Neural progenitor cell (in vitro differentiated cells): ENCODE results near the gene CRTC3. TPM values are rescaled to one million over a fixed set of nuclear protein-coding genes. Genes with fewer than 3 reads are reported as not detected.

ENCODE experiments used
- DNase-seq: peaks from one replicate; pipeline ENCODE4 v3.0.0-alpha.2; 2016; ENCODE audit warnings: low spot score
- H2AFZ ChIP-seq: fragments of 200-600 bp; sonication (generic); replicated peaks from 2 replicates; pipeline ENCODE4 v1.6.1; 2016; ENCODE audit warnings: antibody characterized with exemption
- H3F3A ChIP-seq: fragments of 200-600 bp; sonication (generic); 2 replicates; pipeline ENCODE4 v1.6.1; 2016; ENCODE audit warnings: antibody characterized with exemption, low read depth
- H3K27ac ChIP-seq: fragments of 200-600 bp; sonication (generic); 2 replicates; pipeline ENCODE4 v1.5.1; 2016; ENCODE audit warnings: mild to moderate bottlenecking
- H3K27me3 ChIP-seq: fragments of 200-600 bp; sonication (generic); 2 replicates; pipeline ENCODE4 v1.6.1; 2016; ENCODE audit warnings: mild to moderate bottlenecking, moderate library complexity
- H3K36me3 ChIP-seq: fragments of 200-600 bp; sonication (generic); 2 replicates; pipeline ENCODE4 v1.5.1; 2016
- H3K4me1 ChIP-seq: fragments of 200-600 bp; sonication (generic); 2 replicates; pipeline ENCODE4 v1.6.1; 2016; ENCODE audit warnings: mixed run types
- H3K4me2 ChIP-seq: fragments of 200-600 bp; sonication (generic); 2 replicates; pipeline ENCODE4 v1.6.1; 2016
- H3K4me3 ChIP-seq: fragments of 200-600 bp; sonication (generic); 2 replicates; pipeline ENCODE4 v1.5.1; 2016
- H3K79me2 ChIP-seq: fragments of 200-600 bp; sonication (generic); 2 replicates; pipeline ENCODE4 v1.6.1; 2016; ENCODE audit warnings: low read depth
- H3K9ac ChIP-seq: fragments of 200-600 bp; sonication (generic); 2 replicates; pipeline ENCODE4 v1.6.1; 2016
- H3K9me3 ChIP-seq: fragments of 200-600 bp; sonication (generic); 2 replicates; pipeline ENCODE4 v1.5.1; 2016; ENCODE audit warnings: low read depth
- H4K20me1 ChIP-seq: fragments of 200-600 bp; sonication (generic); 2 replicates; pipeline ENCODE4 v1.6.1; 2016; ENCODE audit warnings: low read depth
- H3K27ac Mint-ChIP-seq: 3 replicates; pipeline ENCODE4 v1.8.0; 2021; ENCODE audit warnings: mixed read lengths
- H3K27me3 Mint-ChIP-seq: 2 replicates; pipeline ENCODE4 v1.8.0; 2022; ENCODE audit warnings: low read depth, mild to moderate bottlenecking, inconsistent platforms, moderate library complexity, mixed read lengths; ENCODE audit not compliant: insufficient read depth
- H3K36me3 Mint-ChIP-seq: 3 replicates; pipeline ENCODE4 v1.8.0; 2021; ENCODE audit warnings: mixed read lengths
- H3K4me1 Mint-ChIP-seq: 3 replicates; pipeline ENCODE4 v1.8.0; 2021; ENCODE audit warnings: mixed read lengths
- H3K4me3 Mint-ChIP-seq: 3 replicates; pipeline ENCODE4 v1.8.0; 2021; ENCODE audit warnings: mild to moderate bottlenecking, moderate library complexity, mixed read lengths
- H3K9me3 Mint-ChIP-seq: 3 replicates; pipeline ENCODE4 v1.8.0; 2020; ENCODE audit warnings: mixed read lengths
- EZH2 ChIP-seq: fragments of 200-600 bp; sonication (generic); IDR thresholded peaks from 2 replicates; pipeline ENCODE4 v1.6.1; 2017; ENCODE audit warnings: antibody characterized with exemption, mild to moderate bottlenecking, moderate library complexity
- EZH2phosphoT487 ChIP-seq: fragments of 200-600 bp; sonication (generic); IDR thresholded peaks from 2 replicates; pipeline ENCODE4 v1.6.1; 2017; ENCODE audit warnings: antibody characterized with exemption
- total RNA-seq: library from RNA; depleted of rRNA; stranded (reverse); fragments of >200 nt; gene quantifications from 2 replicates; pipeline ENCODE4 v1.2.3, GENCODE V29; 2015; ENCODE audit warnings: low replicate concordance
- TF ChIP-seq, protein P1 (sequence below): fragments of 200-600 bp; sonication (generic); IDR thresholded peaks from 2 replicates; pipeline ENCODE4 v1.5.1; 2017; ENCODE audit warnings: antibody characterized with exemption, mild to moderate bottlenecking

Gene CRTC3
- total RNA-seq, 1 donor from 2014 or later: 4.9 TPM

DNA sequence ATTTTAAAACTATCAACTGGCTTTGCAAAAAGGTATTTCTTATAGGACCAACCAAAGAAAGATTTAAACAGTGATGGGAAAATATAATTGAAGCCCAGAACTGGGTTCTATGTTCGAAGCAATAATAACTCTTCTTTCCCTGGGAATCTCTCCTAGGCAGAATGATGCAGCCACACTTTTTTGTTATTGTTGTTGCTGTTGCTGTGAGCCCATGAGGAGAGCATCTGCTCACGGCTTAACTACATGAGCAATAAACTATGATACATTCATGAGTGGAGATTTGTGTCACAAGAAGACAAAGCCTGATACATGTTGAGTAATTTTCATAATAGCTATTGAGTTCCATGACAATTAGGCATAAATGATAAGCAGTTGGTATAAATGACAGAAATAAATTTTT is 80.5 kb downstream of the CRTC3 start:
- Histone ChIP-seq H3K9me3 (no peaks in the 10 kb centered on the region), H2AFZ (no peak overlapping the region), H3K36me3 (no peaks in the 10 kb centered on the region), H3F3A (no peaks in the 10 kb centered on the region), H3K27ac (no peak overlapping the region), H3K4me3 (no peak overlapping the region), H3K4me2 (no peak overlapping the region), H3K9ac (no peak overlapping the region), H3K27me3 (no peaks in the 10 kb centered on the region), H4K20me1 (no peaks in the 10 kb centered on the region), H3K79me2 (no peaks in the 10 kb centered on the region), H3K4me1 (peaks cover 13% of the 10 kb centered on the region)
- Mint-ChIP-seq H3K36me3 (peaks cover 14% of the 10 kb centered on the region), H3K4me1 (peaks cover 12% of the 10 kb centered on the region), H3K4me3 (no peak overlapping the region), H3K27ac (no peak overlapping the region), H3K9me3 (no peaks in the 10 kb centered on the region), H3K27me3 (peaks cover 2% of the 10 kb centered on the region)
- no peak for DNase-seq
- TF ChIP-seq, protein P1, sequence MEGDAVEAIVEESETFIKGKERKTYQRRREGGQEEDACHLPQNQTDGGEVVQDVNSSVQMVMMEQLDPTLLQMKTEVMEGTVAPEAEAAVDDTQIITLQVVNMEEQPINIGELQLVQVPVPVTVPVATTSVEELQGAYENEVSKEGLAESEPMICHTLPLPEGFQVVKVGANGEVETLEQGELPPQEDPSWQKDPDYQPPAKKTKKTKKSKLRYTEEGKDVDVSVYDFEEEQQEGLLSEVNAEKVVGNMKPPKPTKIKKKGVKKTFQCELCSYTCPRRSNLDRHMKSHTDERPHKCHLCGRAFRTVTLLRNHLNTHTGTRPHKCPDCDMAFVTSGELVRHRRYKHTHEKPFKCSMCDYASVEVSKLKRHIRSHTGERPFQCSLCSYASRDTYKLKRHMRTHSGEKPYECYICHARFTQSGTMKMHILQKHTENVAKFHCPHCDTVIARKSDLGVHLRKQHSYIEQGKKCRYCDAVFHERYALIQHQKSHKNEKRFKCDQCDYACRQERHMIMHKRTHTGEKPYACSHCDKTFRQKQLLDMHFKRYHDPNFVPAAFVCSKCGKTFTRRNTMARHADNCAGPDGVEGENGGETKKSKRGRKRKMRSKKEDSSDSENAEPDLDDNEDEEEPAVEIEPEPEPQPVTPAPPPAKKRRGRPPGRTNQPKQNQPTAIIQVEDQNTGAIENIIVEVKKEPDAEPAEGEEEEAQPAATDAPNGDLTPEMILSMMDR: no peak
- TF ChIP-seq EZH2: no peak
- no peak for TF ChIP-seq EZH2phosphoT487

GRCh38 chr15:90611157-90611556 is 81.4 kb downstream of the CRTC3 start:
- no peak overlapping the region for H3K9ac ChIP-seq
- Mint-ChIP-seq H3K4me1 (peaks cover 12% of the 10 kb centered on the region), H3K9me3 (no peaks in the 10 kb centered on the region), H3K36me3 (peaks cover 14% of the 10 kb centered on the region), H3K27ac (no peak overlapping the region), H3K27me3 (peaks cover 2% of the 10 kb centered on the region), H3K4me3 (no peak overlapping the region)
- H3K27me3 ChIP-seq: no peaks in the 10 kb centered on the region
- no peaks in the 10 kb centered on the region for H3K36me3 ChIP-seq
- H3K4me3 ChIP-seq: no peak overlapping the region
- TF ChIP-seq EZH2phosphoT487 (no peak), EZH2 (no peak)
- TF ChIP-seq, protein P1: no peak
- no peak overlapping the region for H3K27ac ChIP-seq
- no peak overlapping the region for H2AFZ ChIP-seq
- peaks cover 13% of the 10 kb centered on the region for H3K4me1 ChIP-seq
- H3K79me2 ChIP-seq: no peaks in the 10 kb centered on the region
- DNase-seq: no peak
- no peaks in the 10 kb centered on the region for H4K20me1 ChIP-seq
- H3K4me2 ChIP-seq: no peak overlapping the region
- H3K9me3 ChIP-seq: no peaks in the 10 kb centered on the region
- H3F3A ChIP-seq: no peaks in the 10 kb centered on the region

- H3K4me2 ChIP-seq: no peak overlapping the region
- Mint-ChIP-seq H3K9me3 (no peaks in the 10 kb centered on the region), H3K36me3 (peaks cover 12% of the 10 kb centered on the region), H3K4me3 (no peak overlapping the region), H3K27me3 (peaks cover 3% of the 10 kb centered on the region), H3K4me1 (no peaks in the 10 kb centered on the region), H3K27ac (no peak overlapping the region)
- H3F3A ChIP-seq: no peaks in the 10 kb centered on the region
- H4K20me1 ChIP-seq: no peaks in the 10 kb centered on the region
- H3K9me3 ChIP-seq: no peaks in the 10 kb centered on the region
- H3K27ac ChIP-seq: no peak overlapping the region
- H3K4me1 ChIP-seq: no peaks in the 10 kb centered on the region
- no peaks in the 10 kb centered on the region for H3K36me3 ChIP-seq
- DNase-seq: no peak
- no peak overlapping the region for H3K4me3 ChIP-seq
- H3K79me2 ChIP-seq: no peaks in the 10 kb centered on the region
- no peak overlapping the region for H3K9ac ChIP-seq
- TF ChIP-seq, protein P1: no peak
- TF ChIP-seq EZH2phosphoT487 (no peak), EZH2 (no peak)
- no peaks in the 10 kb centered on the region for H3K27me3 ChIP-seq
- H2AFZ ChIP-seq: no peak overlapping the region
Measured at GRCh38 chr15:90617171-90617570, 87.4 kb downstream of the CRTC3 start.
